Lower lobe of right lung (tissue), 2 donors: Measurements from ENCODE around the gene SIGLEC15. TPM values are rescaled to one million over a fixed set of nuclear protein-coding genes. Genes with fewer than 3 reads are reported as not detected.

ENCODE experiments used
- ATAC-seq, 2 donors: fragments of 200-7000 bp; cut with Tn5 transposase; one replicate each; pipeline ENCODE4 v1.9.1; 2020 to 2022; ENCODE audit warnings: mild to moderate bottlenecking in 2 of 2, moderate library complexity in 2 of 2
- DNase-seq: peaks from one replicate; pipeline ENCODE4 v3.0.0-alpha.2; 2020
- H3K27ac ChIP-seq: fragments of 200-600 bp; one replicate; pipeline ENCODE4 v1.8.0; 2022
- H3K27me3 ChIP-seq: fragments of 200-600 bp; one replicate; pipeline ENCODE4 v1.8.0; 2022; ENCODE audit warnings: low read depth
- H3K36me3 ChIP-seq: fragments of 200-600 bp; one replicate; pipeline ENCODE4 v1.8.0; 2022; ENCODE audit warnings: mild to moderate bottlenecking
- H3K4me1 ChIP-seq: fragments of 200-600 bp; one replicate; pipeline ENCODE4 v1.8.0; 2022
- H3K4me3 ChIP-seq: fragments of 200-600 bp; one replicate; pipeline ENCODE4 v1.8.0; 2022; ENCODE audit warnings: mild to moderate bottlenecking
- H3K9me3 ChIP-seq: fragments of 200-600 bp; one replicate; pipeline ENCODE4 v1.8.0; 2022
- intact Hi-C: fragments of 100-400 bp; cut with DNase I; formaldehyde crosslinking; loops from one replicate; pipeline ENCODE4 v1.11.0; 2022
- total RNA-seq: library from RNA; stranded (reverse); fragmentation: NEBNext Ultra II Directional; extraction: Animal tissue kit (Norgen Biotek cat#: 25700); gene quantifications from one replicate; pipeline ENCODE4 v1.2.1, GENCODE V29; 2021
- TF ChIP-seq, protein P1 (sequence below): fragments of 200-600 bp; IDR thresholded peaks from one replicate; pipeline ENCODE4 v1.8.0; 2022; ENCODE audit warnings: antibody characterized with exemption, mild to moderate bottlenecking
- donor health status: DM: no; HTN: yes; CAD: no; lungs with severe emphysema.

SIGLEC15 gene
- total RNA-seq, 1 donor from 2014 or later: 0.35 TPM

GRCh38 chr18:45792506-45793263 is 32.8 kb upstream of the SIGLEC15 start:
- no peaks in the 10 kb centered on the region for H3K9me3 ChIP-seq
- H3K36me3 ChIP-seq: no peaks in the 10 kb centered on the region
- no peaks in the 10 kb centered on the region for H3K4me1 ChIP-seq
- H3K4me3 ChIP-seq: no peak overlapping the region
- intact Hi-C loops: no loop called here
- TF ChIP-seq, protein P1, sequence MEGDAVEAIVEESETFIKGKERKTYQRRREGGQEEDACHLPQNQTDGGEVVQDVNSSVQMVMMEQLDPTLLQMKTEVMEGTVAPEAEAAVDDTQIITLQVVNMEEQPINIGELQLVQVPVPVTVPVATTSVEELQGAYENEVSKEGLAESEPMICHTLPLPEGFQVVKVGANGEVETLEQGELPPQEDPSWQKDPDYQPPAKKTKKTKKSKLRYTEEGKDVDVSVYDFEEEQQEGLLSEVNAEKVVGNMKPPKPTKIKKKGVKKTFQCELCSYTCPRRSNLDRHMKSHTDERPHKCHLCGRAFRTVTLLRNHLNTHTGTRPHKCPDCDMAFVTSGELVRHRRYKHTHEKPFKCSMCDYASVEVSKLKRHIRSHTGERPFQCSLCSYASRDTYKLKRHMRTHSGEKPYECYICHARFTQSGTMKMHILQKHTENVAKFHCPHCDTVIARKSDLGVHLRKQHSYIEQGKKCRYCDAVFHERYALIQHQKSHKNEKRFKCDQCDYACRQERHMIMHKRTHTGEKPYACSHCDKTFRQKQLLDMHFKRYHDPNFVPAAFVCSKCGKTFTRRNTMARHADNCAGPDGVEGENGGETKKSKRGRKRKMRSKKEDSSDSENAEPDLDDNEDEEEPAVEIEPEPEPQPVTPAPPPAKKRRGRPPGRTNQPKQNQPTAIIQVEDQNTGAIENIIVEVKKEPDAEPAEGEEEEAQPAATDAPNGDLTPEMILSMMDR: no peak
- H3K27ac ChIP-seq: no peak overlapping the region
- ATAC-seq: no peak
- no peak for DNase-seq
- no peaks in the 10 kb centered on the region for H3K27me3 ChIP-seq

GRCh38 chr18:45793264-45793965 is 32.1 kb upstream of the SIGLEC15 start:
- H3K4me1 ChIP-seq: no peaks in the 10 kb centered on the region
- H3K9me3 ChIP-seq: no peaks in the 10 kb centered on the region
- H3K27ac ChIP-seq: no peak overlapping the region
- no peak overlapping the region for H3K4me3 ChIP-seq
- DNase-seq: no peak
- intact Hi-C loops: no loop called here
- no peaks in the 10 kb centered on the region for H3K27me3 ChIP-seq
- no peaks in the 10 kb centered on the region for H3K36me3 ChIP-seq
- TF ChIP-seq, protein P1: no peak
- no peak for ATAC-seq

DNA sequence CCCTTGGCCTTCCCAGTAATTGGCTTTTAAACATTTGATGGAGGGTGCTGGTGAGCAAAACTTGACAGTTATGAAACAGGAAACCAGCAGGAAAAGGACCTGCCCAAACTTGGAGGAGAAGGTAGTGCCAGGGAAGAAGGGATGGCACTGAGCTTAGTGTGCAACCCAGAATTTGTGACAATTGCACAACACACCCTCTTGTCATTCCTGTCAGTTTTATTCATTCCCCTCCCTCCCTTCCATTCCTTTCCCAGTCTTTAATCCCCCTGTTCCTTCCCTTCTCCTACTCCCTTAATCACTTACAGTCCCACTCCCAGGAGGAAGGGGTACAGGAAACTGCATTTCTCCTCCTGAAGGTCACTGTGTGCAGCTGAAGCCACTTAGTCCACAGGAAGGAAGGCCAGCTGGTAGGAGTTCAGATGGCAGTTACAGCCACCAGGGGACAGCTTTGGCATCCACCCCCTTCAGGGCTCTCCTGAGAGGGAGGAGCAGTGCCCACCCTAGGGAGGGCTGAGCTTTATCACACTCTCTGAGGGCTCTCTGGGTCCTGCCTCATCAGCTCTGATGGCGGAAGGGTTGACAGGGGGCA is 24.0 kb upstream of the SIGLEC15 start:
- Histone ChIP-seq H3K36me3 (no peaks in the 10 kb centered on the region), H3K4me1 (no peaks in the 10 kb centered on the region), H3K27ac (no peak overlapping the region), H3K4me3 (no peak overlapping the region), H3K9me3 (peaks cover 9% of the 10 kb centered on the region), H3K27me3 (no peaks in the 10 kb centered on the region)
- no peak for DNase-seq
- no peak for ATAC-seq
- intact Hi-C loops: no loop called here
- TF ChIP-seq, protein P1: no peak

DNA sequence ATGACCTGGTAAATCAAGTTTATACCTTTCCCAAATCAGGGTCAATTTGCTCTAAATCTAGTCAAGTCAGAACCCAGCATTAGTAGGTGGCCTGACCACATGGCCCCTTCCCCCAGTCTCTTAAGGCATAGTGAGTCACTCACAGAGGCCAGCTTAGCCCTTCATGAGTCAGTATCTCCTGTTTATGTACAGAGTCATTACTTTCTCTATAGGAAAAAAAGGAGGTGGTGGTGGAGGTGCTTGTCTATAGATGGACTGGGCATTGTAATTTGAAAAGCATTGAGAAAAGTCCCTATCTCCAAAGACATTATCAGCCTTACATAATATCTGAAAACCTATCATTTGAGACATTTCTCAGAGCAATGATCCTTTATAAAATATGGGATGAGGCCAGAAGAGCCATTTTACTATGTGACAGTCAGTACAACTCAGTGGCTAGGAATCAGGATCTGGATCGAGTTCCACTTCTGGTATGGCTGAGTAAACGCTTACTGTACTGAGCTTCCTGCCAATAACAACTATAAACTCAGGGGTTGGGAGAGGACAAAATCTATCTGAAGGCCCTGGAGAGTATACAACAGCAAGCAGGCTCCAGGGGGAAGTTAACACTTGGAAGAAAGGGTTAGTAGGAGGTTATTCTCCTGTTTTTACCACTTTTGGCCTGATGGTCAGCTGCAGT is 22.5 kb upstream of the SIGLEC15 start:
- TF ChIP-seq, protein P1: no peak
- peaks cover 9% of the 10 kb centered on the region for H3K9me3 ChIP-seq
- intact Hi-C loops: no loop called here
- no peaks in the 10 kb centered on the region for H3K4me1 ChIP-seq
- ATAC-seq (no peak), DNase-seq (no peak)
- H3K27ac ChIP-seq: no peak overlapping the region
- no peak overlapping the region for H3K4me3 ChIP-seq
- no peaks in the 10 kb centered on the region for H3K36me3 ChIP-seq
- H3K27me3 ChIP-seq: no peaks in the 10 kb centered on the region

DNA sequence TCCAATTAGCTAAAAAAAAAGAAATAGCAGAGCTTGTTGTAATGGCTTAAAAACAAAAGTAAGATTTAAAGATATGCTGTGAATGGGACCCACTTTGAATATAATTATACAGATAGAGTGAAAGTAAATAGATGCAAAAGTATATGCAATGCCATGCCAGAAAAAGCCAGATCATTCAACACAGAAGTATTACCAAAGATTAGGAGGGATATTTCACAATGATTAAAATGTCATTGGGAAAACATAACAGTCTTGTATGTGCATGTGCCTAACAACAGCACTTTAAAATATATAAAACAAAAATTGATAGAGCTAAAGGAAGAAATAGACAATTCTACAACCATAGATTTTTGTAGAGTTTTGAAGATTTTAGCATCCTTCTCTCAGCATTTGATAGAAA is 19.9 kb upstream of the SIGLEC15 start:
- Histone ChIP-seq H3K36me3 (no peaks in the 10 kb centered on the region), H3K4me3 (no peak overlapping the region), H3K4me1 (no peaks in the 10 kb centered on the region), H3K27me3 (no peaks in the 10 kb centered on the region), H3K9me3 (peaks cover 9% of the 10 kb centered on the region), H3K27ac (no peak overlapping the region)
- intact Hi-C loops: no loop called here
- TF ChIP-seq, protein P1: no peak
- DNase-seq: no peak
- no peak for ATAC-seq
